GM13977 (cell line): ENCODE data around the gene ATXN10.
"Not testable (repeated sequence)": the region's sequence is repeated elsewhere in the genome, so short reads cannot be mapped to it uniquely, and the experiment has no call there.

ENCODE experiments used
- DNase-seq: peaks from one replicate; pipeline ENCODE4 v3.0.0; 2012; ENCODE audit warnings: low spot score
- in situ Hi-C: fragments of 300-500 bp; cut with MboI; formaldehyde crosslinking; loops from one replicate; pipeline ENCODE4 v1.12.0; 2022; ENCODE audit warnings: low sequenced_read_pairs, low pct_unique_long_range_greater_than_20kb, mixed read lengths, inconsistent platforms; ENCODE audit not compliant: unreplicated experiment
- TF ChIP-seq, protein P1 (sequence below): IDR thresholded peaks from 2 replicates; pipeline ENCODE4 v1.5.1; 2012; ENCODE audit warnings: mild to moderate bottlenecking, control low read depth; ENCODE audit not compliant: insufficient read depth; ENCODE audit errors: extremely low read depth, missing control alignments

The ATXN10 gene

DNA sequence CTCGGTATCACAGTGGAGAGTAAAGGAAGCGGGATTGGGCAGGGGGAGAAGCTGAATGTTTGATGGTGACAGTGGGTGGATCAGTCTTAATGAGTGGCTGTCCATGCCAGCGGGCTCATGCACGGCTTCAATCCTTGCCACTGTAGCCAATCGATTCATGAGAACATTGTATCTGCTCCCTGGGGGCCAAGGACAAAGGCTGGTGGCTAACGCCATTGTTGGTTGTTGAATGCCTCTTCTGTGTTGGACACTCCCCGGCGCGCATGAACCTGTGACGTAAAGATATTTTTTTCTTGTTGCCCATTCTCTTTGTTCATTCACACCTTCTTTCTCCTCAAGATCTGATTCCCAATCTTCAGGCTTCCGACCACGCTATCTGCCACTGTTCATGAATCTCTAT is 20.9 kb upstream of the ATXN10 start:
- DNase-seq: no peak
- TF ChIP-seq, protein P1, sequence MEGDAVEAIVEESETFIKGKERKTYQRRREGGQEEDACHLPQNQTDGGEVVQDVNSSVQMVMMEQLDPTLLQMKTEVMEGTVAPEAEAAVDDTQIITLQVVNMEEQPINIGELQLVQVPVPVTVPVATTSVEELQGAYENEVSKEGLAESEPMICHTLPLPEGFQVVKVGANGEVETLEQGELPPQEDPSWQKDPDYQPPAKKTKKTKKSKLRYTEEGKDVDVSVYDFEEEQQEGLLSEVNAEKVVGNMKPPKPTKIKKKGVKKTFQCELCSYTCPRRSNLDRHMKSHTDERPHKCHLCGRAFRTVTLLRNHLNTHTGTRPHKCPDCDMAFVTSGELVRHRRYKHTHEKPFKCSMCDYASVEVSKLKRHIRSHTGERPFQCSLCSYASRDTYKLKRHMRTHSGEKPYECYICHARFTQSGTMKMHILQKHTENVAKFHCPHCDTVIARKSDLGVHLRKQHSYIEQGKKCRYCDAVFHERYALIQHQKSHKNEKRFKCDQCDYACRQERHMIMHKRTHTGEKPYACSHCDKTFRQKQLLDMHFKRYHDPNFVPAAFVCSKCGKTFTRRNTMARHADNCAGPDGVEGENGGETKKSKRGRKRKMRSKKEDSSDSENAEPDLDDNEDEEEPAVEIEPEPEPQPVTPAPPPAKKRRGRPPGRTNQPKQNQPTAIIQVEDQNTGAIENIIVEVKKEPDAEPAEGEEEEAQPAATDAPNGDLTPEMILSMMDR: no peak
- in situ Hi-C loops: no loop called here

DNA sequence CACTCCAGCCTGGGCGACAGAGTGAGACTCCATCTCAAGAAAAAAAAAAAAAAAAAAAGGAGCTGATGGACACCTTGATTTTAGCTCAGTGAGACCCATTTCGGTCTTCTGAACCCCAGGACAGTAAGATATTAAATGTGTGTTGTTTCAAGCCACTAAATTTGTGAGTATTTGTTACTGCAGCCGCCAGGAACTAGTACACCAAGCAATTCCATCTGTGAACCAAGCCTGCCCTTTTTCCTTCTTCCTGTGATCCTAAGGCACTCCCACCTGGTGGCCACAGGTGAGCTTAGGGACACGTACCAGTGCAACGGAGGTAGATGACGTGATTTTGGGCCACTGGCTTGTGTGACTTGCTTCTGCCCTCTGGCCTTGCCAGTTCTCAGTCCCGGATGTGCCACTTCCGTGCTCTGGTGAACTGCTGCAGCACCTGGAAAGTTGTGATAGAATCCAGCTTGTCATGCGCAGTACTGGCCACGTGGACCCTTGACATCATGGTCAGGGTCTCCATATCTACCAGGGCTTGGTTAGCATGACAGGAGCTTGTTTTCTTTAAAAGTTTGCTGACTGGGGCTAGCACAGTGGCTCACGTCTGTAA is 19.6 kb upstream of the ATXN10 start:
- TF ChIP-seq, protein P1: no peak
- in situ Hi-C loops: no loop called here
- DNase-seq: no peak

DNA sequence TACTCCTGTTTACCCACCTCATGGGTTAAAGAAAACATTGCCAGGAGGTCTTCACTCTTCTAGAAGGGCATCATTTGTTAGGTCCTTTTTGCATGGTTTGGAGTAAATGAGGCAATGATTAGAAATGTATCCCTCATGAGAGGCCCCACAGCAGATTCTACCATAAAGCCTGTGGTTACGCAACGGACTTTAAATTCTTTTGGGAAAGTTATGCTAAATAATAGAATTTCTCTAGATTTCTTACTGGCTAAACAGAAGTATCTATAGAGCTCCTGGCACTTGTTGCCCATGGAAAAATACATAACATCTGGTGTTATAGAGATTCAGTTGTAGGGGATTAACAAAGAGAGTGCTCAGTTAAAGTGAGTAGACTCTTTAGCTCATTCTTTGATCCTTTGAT is 15.1 kb upstream of the ATXN10 start:
- no peak for DNase-seq
- TF ChIP-seq, protein P1: no peak
- in situ Hi-C loops: no loop called here

DNA sequence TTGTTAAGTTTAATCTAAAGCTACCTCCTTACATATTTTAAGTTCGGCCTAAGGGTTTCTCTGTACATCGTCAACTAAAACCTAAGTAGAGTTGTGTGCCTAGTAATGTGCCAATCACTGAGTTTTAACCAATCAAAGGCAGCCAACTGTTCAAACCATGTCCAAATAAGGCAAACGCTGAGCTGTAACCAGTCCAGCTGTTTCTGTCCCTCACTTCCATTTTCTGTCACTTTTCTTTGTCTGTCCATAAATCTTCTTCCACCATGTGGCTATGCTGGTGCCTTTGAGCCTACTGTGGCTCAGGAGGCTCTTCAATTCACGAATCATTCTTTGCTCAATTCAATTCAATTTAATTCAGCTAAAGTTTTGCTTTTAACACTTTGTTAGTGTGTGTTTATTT is 13.9 kb upstream of the ATXN10 start:
- TF ChIP-seq, protein P1: no peak
- no peak for DNase-seq
- in situ Hi-C loops: no loop called here

DNA sequence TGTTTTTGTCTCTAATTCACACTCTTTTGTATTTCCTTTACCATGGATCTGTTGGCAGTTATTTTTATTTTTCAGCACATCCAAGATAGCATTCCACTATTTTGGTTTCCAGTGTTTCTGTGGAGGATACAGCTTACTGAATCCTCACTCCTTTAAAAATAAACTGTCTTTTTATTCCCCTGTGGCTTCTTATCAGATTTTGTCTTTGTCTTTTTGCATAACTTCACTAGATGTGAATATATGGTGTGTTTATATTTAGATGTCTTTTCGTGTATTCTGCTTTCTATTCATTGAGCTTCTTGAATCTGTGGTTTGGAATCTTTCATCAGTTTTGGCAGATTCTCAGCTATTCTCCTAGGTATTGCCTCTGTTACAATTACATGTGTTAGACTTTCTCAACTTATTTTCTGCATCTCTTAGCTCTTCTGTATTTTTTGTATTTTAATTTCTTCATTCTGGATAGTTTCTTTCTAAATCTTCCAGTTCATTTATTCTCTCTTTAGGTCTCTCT is 7.4 kb upstream of the ATXN10 start:
- DNase-seq: no peak
- in situ Hi-C loops: no loop called here
- TF ChIP-seq, protein P1: no peak

DNA sequence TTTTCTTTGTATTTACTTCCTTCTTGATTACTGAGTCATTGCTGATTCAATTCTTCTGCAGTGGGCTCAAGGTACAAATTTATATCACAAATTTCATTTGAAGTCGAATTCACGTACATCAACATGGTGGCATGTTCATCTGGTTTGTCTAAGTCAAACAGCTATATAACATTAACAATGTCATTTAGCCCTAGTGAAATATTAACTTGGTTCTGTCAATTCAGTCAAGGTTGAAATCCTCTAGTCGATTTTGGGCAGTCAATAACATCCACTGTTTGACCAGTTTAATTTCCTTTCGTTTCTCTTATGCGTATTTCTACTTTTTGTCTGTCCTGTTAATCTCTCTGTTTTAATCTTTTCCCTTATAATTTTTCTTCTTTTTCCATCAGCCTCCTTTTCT is 4.1 kb upstream of the ATXN10 start:
- TF ChIP-seq, protein P1: no peak
- in situ Hi-C loops: no loop called here
- DNase-seq: no peak

DNA sequence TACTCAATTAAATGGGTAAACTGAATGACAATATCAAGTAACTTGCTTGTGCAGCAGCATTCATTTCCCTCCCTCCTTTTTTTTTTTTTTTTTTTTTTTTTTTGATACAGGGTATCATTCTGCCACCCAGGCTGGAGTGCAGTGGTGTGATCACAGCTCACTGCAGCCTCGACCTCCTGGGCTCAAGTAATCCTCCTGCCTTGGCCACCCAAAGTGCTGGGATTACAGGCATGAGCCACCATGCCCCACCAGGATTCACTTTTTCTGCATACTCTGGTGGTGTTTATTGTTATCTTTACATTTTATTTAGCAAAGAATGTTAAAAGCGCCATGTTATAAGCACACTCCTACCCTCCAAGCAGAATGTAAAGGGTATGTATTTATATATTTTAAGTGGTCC is 1.3 kb upstream of the ATXN10 start:
- DNase-seq, in situ Hi-C loops: not testable (repeated sequence)
